ENCODE data around the gene TFCP2L1. TPM values are rescaled to one million over a fixed set of nuclear protein-coding genes. Genes with fewer than 3 reads are reported as not detected.

The TFCP2L1 gene
- total and polyA plus RNA-seq, 4 donors = 0.06 to 1.5 (median 0.36) TPM

DNA sequence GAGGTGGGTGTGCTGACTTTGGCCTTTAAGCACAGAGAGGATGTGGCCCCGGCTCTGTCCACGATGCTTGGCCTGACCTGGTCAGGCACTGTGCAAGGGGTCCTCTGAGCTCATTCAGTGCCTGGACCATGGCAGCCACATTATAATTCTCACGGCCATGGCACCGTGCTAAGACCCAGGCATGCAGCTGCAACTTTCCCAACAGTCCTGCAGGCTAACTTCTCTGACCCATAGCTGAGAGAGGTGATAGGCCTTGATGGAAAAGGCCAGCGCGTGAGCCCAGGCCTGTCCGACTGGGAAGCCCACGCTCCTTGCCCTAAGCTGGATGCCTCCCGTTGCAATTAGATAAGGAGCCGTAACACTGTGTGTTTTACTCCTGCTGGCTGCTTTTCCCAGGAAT, 99.9 kb downstream of the TFCP2L1 start:
- H3K4me3 ChIP-seq (ENCODE audit: low read depth in 1 of 3, low read length in 3 of 3) = no peak overlapping the region
- H3K27me3 ChIP-seq (ENCODE audit: control insufficient read depth in 4 of 4, insufficient read depth in 4 of 4, low read length in 3 of 4) = no peaks in the 10 kb centered on the region
- no peak for DNase-seq (ENCODE audit: low spot score)
- H3K9ac ChIP-seq (ENCODE audit: low read depth in 1 of 2, low read length in 2 of 2) = no peak overlapping the region
- H3K4me1 ChIP-seq (ENCODE audit: control insufficient read depth in 4 of 4, insufficient read depth in 4 of 4, low read length in 3 of 4) = peaks cover 0 to 2% (median 0%) of the 10 kb centered on the region in 4 donors
- no peak overlapping the region for H3K27ac ChIP-seq (ENCODE audit: low read depth in 1 of 2, low read length in 2 of 2)
- no peaks in the 10 kb centered on the region for H3K36me3 ChIP-seq (ENCODE audit: control insufficient read depth in 4 of 4, insufficient read depth in 3 of 4, low read depth in 1 of 4, low read length in 3 of 4)
- H3K9me3 ChIP-seq (ENCODE audit: control insufficient read depth in 4 of 4, low read length in 3 of 4) = no peaks in the 10 kb centered on the region
- WGBS = 89% methylated on average over 10 of the region's 10 CpGs
- TF ChIP-seq, protein P1, sequence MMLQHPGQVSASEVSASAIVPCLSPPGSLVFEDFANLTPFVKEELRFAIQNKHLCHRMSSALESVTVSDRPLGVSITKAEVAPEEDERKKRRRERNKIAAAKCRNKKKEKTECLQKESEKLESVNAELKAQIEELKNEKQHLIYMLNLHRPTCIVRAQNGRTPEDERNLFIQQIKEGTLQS (IDR thresholded peaks at IDR 0.05) = no peak
- TF ChIP-seq JUND (IDR thresholded peaks at IDR 0.05) (no peak), RAD21 (IDR thresholded peaks at IDR 0.05) (no peak), HNF4G (IDR thresholded peaks at IDR 0.05) (no peak), NR2F2 (IDR thresholded peaks at IDR 0.05) (no peak), TAF1 (conservative IDR thresholded peaks at IDR 0.05) (no peak), FOXA1 (IDR thresholded peaks at IDR 0.05) (no peak)
- TF ChIP-seq, protein P2, sequence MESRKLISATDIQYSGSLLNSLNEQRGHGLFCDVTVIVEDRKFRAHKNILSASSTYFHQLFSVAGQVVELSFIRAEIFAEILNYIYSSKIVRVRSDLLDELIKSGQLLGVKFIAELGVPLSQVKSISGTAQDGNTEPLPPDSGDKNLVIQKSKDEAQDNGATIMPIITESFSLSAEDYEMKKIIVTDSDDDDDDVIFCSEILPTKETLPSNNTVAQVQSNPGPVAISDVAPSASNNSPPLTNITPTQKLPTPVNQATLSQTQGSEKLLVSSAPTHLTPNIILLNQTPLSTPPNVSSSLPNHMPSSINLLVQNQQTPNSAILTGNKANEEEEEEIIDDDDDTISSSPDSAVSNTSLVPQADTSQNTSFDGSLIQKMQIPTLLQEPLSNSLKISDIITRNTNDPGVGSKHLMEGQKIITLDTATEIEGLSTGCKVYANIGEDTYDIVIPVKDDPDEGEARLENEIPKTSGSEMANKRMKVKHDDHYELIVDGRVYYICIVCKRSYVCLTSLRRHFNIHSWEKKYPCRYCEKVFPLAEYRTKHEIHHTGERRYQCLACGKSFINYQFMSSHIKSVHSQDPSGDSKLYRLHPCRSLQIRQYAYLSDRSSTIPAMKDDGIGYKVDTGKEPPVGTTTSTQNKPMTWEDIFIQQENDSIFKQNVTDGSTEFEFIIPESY (IDR thresholded peaks at IDR 0.05) = no peak
- TF ChIP-seq, protein P3, sequence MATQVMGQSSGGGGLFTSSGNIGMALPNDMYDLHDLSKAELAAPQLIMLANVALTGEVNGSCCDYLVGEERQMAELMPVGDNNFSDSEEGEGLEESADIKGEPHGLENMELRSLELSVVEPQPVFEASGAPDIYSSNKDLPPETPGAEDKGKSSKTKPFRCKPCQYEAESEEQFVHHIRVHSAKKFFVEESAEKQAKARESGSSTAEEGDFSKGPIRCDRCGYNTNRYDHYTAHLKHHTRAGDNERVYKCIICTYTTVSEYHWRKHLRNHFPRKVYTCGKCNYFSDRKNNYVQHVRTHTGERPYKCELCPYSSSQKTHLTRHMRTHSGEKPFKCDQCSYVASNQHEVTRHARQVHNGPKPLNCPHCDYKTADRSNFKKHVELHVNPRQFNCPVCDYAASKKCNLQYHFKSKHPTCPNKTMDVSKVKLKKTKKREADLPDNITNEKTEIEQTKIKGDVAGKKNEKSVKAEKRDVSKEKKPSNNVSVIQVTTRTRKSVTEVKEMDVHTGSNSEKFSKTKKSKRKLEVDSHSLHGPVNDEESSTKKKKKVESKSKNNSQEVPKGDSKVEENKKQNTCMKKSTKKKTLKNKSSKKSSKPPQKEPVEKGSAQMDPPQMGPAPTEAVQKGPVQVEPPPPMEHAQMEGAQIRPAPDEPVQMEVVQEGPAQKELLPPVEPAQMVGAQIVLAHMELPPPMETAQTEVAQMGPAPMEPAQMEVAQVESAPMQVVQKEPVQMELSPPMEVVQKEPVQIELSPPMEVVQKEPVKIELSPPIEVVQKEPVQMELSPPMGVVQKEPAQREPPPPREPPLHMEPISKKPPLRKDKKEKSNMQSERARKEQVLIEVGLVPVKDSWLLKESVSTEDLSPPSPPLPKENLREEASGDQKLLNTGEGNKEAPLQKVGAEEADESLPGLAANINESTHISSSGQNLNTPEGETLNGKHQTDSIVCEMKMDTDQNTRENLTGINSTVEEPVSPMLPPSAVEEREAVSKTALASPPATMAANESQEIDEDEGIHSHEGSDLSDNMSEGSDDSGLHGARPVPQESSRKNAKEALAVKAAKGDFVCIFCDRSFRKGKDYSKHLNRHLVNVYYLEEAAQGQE (IDR thresholded peaks at IDR 0.05) = no peak
- TF ChIP-seq, protein P4, sequence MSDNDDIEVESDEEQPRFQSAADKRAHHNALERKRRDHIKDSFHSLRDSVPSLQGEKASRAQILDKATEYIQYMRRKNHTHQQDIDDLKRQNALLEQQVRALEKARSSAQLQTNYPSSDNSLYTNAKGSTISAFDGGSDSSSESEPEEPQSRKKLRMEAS (IDR thresholded peaks at IDR 0.05) = no peak

DNA sequence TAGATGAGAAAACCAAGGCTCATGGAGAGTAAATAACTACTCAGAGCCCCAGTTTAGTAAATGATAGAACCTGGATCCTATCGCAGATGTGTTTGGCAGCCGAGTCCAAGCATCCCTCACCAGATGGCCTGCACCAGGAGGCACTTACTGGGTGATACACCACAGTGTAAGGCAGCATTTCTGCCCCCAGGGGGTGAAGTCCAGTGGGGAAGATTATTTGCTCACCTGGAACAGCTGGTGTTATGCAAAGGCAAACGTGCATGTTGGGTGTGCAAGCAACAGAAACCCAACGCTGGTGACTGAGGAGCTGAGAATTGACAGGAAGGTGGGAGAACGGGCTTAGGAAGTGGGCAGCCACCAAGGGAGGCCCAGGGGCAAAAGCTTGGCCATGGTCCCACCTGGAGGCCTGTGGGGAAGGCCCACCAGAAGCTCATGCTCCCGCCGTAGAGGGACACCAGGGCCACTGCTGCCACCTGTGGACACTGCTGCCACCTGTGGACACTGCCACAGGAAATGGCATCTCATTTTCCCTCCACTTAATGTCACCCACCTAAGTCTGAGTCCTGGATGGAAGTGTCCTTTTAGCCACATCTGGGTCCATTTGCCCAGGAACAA, 100.6 kb downstream of the TFCP2L1 start:
- H3K27me3 ChIP-seq (ENCODE audit: control insufficient read depth in 4 of 4, insufficient read depth in 4 of 4, low read length in 3 of 4) = no peaks in the 10 kb centered on the region
- DNase-seq (ENCODE audit: low spot score) = no peak
- WGBS = 70% methylated on average over 7 of the region's 7 CpGs
- no peak overlapping the region for H3K9ac ChIP-seq (ENCODE audit: low read depth in 1 of 2, low read length in 2 of 2)
- no peaks in the 10 kb centered on the region for H3K4me1 ChIP-seq (ENCODE audit: control insufficient read depth in 4 of 4, insufficient read depth in 4 of 4, low read length in 3 of 4)
- no peak overlapping the region for H3K27ac ChIP-seq (ENCODE audit: low read depth in 1 of 2, low read length in 2 of 2)
- no peaks in the 10 kb centered on the region for H3K36me3 ChIP-seq (ENCODE audit: control insufficient read depth in 4 of 4, insufficient read depth in 3 of 4, low read depth in 1 of 4, low read length in 3 of 4)
- no peak overlapping the region for H3K4me3 ChIP-seq (ENCODE audit: low read depth in 1 of 3, low read length in 3 of 3)
- TF ChIP-seq FOXA2 (IDR thresholded peaks at IDR 0.05) (no peak), YY1 (IDR thresholded peaks at IDR 0.05) (no peak), TAF1 (conservative IDR thresholded peaks at IDR 0.05) (no peak), JUND (IDR thresholded peaks at IDR 0.05) (no peak), EGR1 (IDR thresholded peaks at IDR 0.05; ENCODE audit: low read depth in 2 of 2) (no peak), NR2F2 (IDR thresholded peaks at IDR 0.05) (no peak), HNF4A (conservative IDR thresholded peaks at IDR 0.05) (no peak), RAD21 (IDR thresholded peaks at IDR 0.05) (no peak)
- TF ChIP-seq, protein P3 (IDR thresholded peaks at IDR 0.05) = no peak
- TF ChIP-seq, protein P1 (IDR thresholded peaks at IDR 0.05) = no peak
- TF ChIP-seq, protein P2 (IDR thresholded peaks at IDR 0.05) = no peak
- TF ChIP-seq, protein P5, sequence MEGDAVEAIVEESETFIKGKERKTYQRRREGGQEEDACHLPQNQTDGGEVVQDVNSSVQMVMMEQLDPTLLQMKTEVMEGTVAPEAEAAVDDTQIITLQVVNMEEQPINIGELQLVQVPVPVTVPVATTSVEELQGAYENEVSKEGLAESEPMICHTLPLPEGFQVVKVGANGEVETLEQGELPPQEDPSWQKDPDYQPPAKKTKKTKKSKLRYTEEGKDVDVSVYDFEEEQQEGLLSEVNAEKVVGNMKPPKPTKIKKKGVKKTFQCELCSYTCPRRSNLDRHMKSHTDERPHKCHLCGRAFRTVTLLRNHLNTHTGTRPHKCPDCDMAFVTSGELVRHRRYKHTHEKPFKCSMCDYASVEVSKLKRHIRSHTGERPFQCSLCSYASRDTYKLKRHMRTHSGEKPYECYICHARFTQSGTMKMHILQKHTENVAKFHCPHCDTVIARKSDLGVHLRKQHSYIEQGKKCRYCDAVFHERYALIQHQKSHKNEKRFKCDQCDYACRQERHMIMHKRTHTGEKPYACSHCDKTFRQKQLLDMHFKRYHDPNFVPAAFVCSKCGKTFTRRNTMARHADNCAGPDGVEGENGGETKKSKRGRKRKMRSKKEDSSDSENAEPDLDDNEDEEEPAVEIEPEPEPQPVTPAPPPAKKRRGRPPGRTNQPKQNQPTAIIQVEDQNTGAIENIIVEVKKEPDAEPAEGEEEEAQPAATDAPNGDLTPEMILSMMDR (IDR thresholded peaks at IDR 0.05; ENCODE audit: low read depth, low read length, missing input control) = no peak
- H3K9me3 ChIP-seq (ENCODE audit: control insufficient read depth in 4 of 4, low read length in 3 of 4) = no peaks in the 10 kb centered on the region

Data from liver (tissue), 9 donors.